Measurements from ENCODE around the gene VKORC1L1.
"Not testable (repeated sequence)": the region's sequence is repeated elsewhere in the genome, so short reads cannot be mapped to it uniquely, and the experiment has no call there.

The VKORC1L1 gene

DNA sequence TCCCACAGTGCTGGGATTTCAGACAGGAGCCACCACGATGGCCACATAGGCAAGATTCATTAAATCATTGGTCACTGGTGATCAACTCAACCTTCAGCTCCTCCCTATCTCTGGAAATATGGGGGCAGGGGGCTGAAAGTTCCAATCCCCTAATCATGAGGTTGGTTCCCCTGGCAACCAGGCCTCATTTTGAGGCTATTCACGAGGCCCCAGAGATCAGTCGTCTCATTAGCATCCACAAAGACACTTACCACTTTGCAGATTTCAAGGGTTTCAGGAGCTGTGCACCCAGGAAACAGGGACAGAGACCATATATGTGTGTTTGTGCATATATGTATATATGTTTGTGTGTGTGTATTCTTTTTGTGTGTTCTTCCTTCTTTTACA, 116.8 kb downstream of the VKORC1L1 start:
- H3K4me3 ChIP-seq (ENCODE audit: low read depth, low read length), result no peak overlapping the region

DNA sequence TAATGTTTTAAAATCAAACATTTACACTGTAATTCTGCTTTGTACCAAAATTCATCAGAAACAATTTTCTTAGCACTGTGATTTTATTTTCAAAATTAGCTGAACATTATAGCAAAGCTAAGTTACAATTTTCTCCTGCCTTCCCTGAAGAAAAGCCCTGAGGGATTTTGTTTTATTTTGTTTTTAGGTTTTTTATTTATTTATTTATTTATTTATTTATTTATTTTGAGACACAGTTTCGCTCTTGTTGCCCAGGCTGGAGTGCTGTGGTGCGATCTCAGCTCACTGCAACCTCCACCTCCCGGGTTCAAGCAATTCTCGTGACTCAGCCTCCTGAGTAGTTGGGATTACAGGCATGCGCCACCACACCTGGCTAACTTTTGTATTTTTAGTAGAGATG, 119.0 kb downstream of the VKORC1L1 start:
- H3K27ac ChIP-seq; H3K27me3 ChIP-seq (replicated peaks); H3K36me3 ChIP-seq (replicated peaks); H3K4me3 ChIP-seq (ENCODE audit: low read depth, low read length); DNase-seq; in situ Hi-C loops (cut with HindIII; ENCODE audit: low pct_ligation_motif_present, low sequenced_read_pairs): not testable (repeated sequence)

More for the DNA sequence above, 116.8 kb downstream of the VKORC1L1 start:
- in situ Hi-C loops (cut with HindIII; ENCODE audit: low pct_ligation_motif_present, low sequenced_read_pairs), result no loop called here
- no peak overlapping the region for H3K27ac ChIP-seq
- TF ChIP-seq, protein P1, sequence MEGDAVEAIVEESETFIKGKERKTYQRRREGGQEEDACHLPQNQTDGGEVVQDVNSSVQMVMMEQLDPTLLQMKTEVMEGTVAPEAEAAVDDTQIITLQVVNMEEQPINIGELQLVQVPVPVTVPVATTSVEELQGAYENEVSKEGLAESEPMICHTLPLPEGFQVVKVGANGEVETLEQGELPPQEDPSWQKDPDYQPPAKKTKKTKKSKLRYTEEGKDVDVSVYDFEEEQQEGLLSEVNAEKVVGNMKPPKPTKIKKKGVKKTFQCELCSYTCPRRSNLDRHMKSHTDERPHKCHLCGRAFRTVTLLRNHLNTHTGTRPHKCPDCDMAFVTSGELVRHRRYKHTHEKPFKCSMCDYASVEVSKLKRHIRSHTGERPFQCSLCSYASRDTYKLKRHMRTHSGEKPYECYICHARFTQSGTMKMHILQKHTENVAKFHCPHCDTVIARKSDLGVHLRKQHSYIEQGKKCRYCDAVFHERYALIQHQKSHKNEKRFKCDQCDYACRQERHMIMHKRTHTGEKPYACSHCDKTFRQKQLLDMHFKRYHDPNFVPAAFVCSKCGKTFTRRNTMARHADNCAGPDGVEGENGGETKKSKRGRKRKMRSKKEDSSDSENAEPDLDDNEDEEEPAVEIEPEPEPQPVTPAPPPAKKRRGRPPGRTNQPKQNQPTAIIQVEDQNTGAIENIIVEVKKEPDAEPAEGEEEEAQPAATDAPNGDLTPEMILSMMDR (IDR thresholded peaks at IDR 0.05; ENCODE audit: low read depth, low read length, missing control alignments), result no peak
- no peaks in the 10 kb centered on the region for H3K27me3 ChIP-seq (replicated peaks)
- no peak for DNase-seq
- H3K36me3 ChIP-seq (replicated peaks), result no peaks in the 10 kb centered on the region

DNA sequence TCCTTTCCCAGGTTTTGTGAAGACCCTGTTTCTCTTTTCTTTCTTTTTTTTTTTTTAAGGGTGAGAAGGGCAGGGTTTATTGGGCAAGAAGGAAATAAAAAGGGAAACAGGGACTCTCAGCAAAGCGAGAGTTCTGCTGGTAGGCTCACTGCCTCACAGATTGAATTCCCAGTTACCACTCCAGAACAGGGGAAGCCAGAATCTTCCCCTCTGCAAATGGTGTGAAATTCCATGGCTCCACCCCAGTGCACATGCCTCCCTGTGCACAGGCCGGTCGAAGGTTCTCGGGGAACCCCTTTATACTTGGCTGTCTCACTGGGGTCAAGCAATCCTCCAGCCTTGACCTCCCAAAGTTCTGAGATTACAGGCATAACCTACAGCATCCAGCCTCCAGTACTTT, 119.7 kb downstream of the VKORC1L1 start:
- Histone ChIP-seq H3K4me3 (ENCODE audit: low read depth, low read length) (no peak overlapping the region), H3K36me3 (replicated peaks) (no peaks in the 10 kb centered on the region), H3K27me3 (replicated peaks) (no peaks in the 10 kb centered on the region), H3K27ac (no peak overlapping the region)
- DNase-seq, result no peak
- in situ Hi-C loops (cut with HindIII; ENCODE audit: low pct_ligation_motif_present, low sequenced_read_pairs), result no loop called here
- TF ChIP-seq, protein P1 (IDR thresholded peaks at IDR 0.05; ENCODE audit: low read depth, low read length, missing control alignments), result no peak

DNA sequence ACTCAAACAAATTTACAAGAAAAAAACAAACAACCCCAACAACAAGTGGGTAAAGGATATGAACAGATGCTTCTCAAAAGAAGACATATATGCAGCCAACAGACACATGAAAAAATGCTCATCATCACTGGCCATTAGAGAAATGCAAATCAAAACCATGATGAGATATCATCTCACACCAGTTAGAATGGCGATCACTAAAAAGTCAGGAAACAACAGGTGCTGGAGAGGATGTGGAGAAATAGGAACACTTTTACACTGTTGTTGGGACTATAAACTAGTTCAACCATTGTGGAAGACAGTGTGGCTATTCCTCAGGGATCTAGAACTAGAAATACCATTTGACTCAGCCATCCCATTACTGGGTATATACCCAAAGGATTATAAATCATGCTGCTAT, 122.1 kb downstream of the VKORC1L1 start:
- DNase-seq; H3K4me3 ChIP-seq (ENCODE audit: low read depth, low read length); H3K27me3 ChIP-seq (replicated peaks); H3K27ac ChIP-seq; H3K36me3 ChIP-seq (replicated peaks); in situ Hi-C loops (cut with HindIII; ENCODE audit: low pct_ligation_motif_present, low sequenced_read_pairs): not testable (repeated sequence)

DNA sequence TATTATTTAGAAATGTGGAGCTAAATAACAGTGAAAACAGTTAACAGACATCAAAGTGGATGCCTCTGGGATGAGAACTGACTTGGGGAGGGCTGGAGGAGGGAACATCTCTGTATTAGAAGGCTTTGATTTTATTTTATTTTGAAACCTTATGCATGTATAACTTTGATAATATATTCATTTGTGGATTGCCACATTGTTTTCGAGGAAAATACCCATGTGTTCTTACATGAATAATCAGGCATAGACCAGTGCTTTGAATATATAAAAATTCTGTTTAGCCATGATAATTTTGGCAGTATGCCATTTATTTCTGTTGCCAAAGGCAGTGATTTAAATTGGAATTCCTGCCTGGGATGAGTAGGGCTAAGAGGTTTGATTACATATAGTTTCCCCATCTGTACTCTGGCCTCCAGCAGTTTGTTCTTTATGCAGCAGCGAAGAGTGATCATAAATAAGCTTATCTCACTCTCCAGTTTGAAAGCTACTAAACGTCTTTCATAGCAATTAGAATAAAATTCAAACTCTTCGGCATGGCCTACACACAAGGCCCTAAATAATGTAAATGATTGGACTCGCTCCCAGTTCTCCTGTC, 128.0 kb downstream of the VKORC1L1 start:
- H3K4me3 ChIP-seq (ENCODE audit: low read depth, low read length); DNase-seq; in situ Hi-C loops (cut with HindIII; ENCODE audit: low pct_ligation_motif_present, low sequenced_read_pairs); H3K27ac ChIP-seq; H3K36me3 ChIP-seq (replicated peaks); H3K27me3 ChIP-seq (replicated peaks): not testable (repeated sequence)

DNA sequence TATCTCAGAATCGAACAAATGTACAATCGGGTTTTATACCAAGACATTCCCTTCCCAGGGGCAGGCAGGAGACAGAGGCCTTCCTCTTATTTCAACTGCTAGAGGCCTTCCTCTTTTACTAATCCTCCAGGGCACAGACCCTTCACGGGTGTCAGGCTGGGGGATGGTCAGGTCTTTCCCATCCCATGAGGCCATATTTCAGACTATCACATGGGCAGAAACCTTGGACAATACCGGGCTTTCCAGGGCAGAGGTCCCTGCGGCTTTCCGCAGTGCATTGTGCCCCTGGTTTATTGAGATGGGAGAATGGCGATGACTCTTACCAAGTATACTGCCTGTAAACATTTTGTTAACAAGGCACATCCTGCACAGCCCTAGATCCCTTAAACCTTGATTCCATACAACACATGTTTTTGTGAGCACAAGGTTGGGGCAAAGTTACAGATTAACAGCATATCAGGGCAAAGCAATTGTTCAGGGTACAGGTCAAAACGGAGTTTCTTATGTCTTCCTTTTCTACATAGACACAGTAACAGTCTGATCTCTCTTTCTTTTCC, 132.3 kb downstream of the VKORC1L1 start:
- H3K27me3 ChIP-seq (replicated peaks); DNase-seq; H3K27ac ChIP-seq; in situ Hi-C loops (cut with HindIII; ENCODE audit: low pct_ligation_motif_present, low sequenced_read_pairs); H3K36me3 ChIP-seq (replicated peaks); H3K4me3 ChIP-seq (ENCODE audit: low read depth, low read length): not testable (repeated sequence)

DNA sequence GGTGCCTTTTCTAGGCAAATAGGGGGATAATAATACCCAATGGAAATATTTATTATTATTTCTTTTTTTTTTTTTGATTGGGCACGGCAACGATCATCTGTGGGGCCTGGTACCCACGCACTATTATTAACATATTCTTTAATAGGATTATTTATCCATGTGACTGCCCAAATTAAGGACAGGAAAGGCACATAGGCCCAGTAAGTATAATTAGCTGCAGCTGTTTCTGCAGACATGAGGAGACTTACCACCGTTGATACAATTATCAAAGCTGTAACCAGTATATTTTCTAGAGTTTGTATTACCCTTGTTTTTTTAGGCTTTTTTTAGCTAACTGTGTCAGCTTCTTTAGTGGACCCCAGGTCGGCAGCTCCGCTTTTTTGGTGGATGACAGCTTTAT, 134.4 kb downstream of the VKORC1L1 start:
- Histone ChIP-seq H3K27me3 (replicated peaks) (no peaks in the 10 kb centered on the region), H3K27ac (no peak overlapping the region), H3K4me3 (ENCODE audit: low read depth, low read length) (no peak overlapping the region), H3K36me3 (replicated peaks) (no peaks in the 10 kb centered on the region)
- TF ChIP-seq, protein P1 (IDR thresholded peaks at IDR 0.05; ENCODE audit: low read depth, low read length, missing control alignments), result no peak
- in situ Hi-C loops (cut with HindIII; ENCODE audit: low pct_ligation_motif_present, low sequenced_read_pairs), result no loop called here
- no peak for DNase-seq
